GM23248 (cell line): ENCODE results near the gene NSUN4. TPM values are rescaled to one million over a fixed set of nuclear protein-coding genes. Genes with fewer than 3 reads are reported as not detected.

Experiments used
- DNase-seq: peaks from one replicate; pipeline ENCODE4 v3.0.0-alpha.2; 2015
- H2AFZ ChIP-seq: fragments of 200-600 bp; sonication (generic); 2 replicates; pipeline ENCODE4 v1.6.1; 2016; ENCODE audit warnings: antibody characterized with exemption
- H3F3A ChIP-seq: fragments of 200-600 bp; sonication (generic); 2 replicates; pipeline ENCODE4 v1.6.1; 2016; ENCODE audit warnings: mild to moderate bottlenecking, antibody characterized with exemption, mixed run types; ENCODE audit not compliant: insufficient read depth
- H3K27ac ChIP-seq: fragments of 200-600 bp; sonication (generic); 2 replicates; pipeline ENCODE4 v1.5.1; 2016; ENCODE audit warnings: mild to moderate bottlenecking
- H3K27me3 ChIP-seq: fragments of 200-600 bp; sonication (generic); replicated peaks from 2 replicates; pipeline ENCODE4 v1.6.1; 2016; ENCODE audit warnings: mild to moderate bottlenecking; ENCODE audit not compliant: insufficient read depth
- H3K36me3 ChIP-seq: fragments of 200-600 bp; sonication (generic); 2 replicates; pipeline ENCODE4 v1.6.1; 2016; ENCODE audit warnings: low read depth, mild to moderate bottlenecking
- H3K4me1 ChIP-seq: fragments of 200-600 bp; sonication (generic); 2 replicates; pipeline ENCODE4 v1.6.1; 2016; ENCODE audit warnings: mild to moderate bottlenecking; ENCODE audit not compliant: insufficient read depth
- H3K4me2 ChIP-seq: fragments of 200-600 bp; sonication (generic); one replicate; pipeline ENCODE4 v1.6.1; 2016; ENCODE audit warnings: mild to moderate bottlenecking; ENCODE audit not compliant: unreplicated experiment
- H3K4me3 ChIP-seq: fragments of 200-600 bp; sonication (generic); 2 replicates; pipeline ENCODE4 v1.5.1; 2016; ENCODE audit warnings: mild to moderate bottlenecking
- H3K79me2 ChIP-seq: fragments of 200-600 bp; sonication (generic); 2 replicates; pipeline ENCODE4 v1.6.1; 2016; ENCODE audit warnings: mild to moderate bottlenecking; ENCODE audit not compliant: insufficient read depth
- H3K9ac ChIP-seq: fragments of 200-600 bp; sonication (generic); 2 replicates; pipeline ENCODE4 v1.6.1; 2016; ENCODE audit warnings: mild to moderate bottlenecking
- H3K9me2 ChIP-seq: fragments of 200-600 bp; sonication (generic); 2 replicates; pipeline ENCODE4 v1.6.1; 2016; ENCODE audit warnings: mixed run types, mild to moderate bottlenecking, moderate library complexity; ENCODE audit not compliant: insufficient read depth
- H3K9me3 ChIP-seq: fragments of 200-600 bp; sonication (generic); one replicate; pipeline ENCODE4 v1.6.1; 2017; ENCODE audit warnings: low read depth
- H4K20me1 ChIP-seq: fragments of 200-600 bp; sonication (generic); 2 replicates; pipeline ENCODE4 v1.6.0; 2016; ENCODE audit not compliant: insufficient read depth
- EZH2 ChIP-seq: fragments of 200-600 bp; sonication (generic); IDR thresholded peaks from 2 replicates; pipeline ENCODE4 v1.6.1; 2018; ENCODE audit warnings: antibody characterized with exemption, mild to moderate bottlenecking; ENCODE audit not compliant: insufficient read depth, poor library complexity, severe bottlenecking
- EZH2phosphoT487 ChIP-seq: fragments of 200-600 bp; sonication (generic); IDR thresholded peaks from 2 replicates; pipeline ENCODE4 v1.6.1; 2018; ENCODE audit warnings: antibody characterized with exemption, moderate library complexity, mild to moderate bottlenecking, low read depth; ENCODE audit not compliant: insufficient read depth
- WGBS, 2 experiments: methylation state at CpG; one replicate each; pipeline ENCODE4 v1.1.6; 2015 to 2017; ENCODE audit warnings: low lambda C conversion rate in 2 of 2, low coverage in 1 of 2; ENCODE audit errors: missing lambda C conversion rate in 2 of 2; 5-methylcytosine and 5-hydroxymethylcytosine counted together
- in situ Hi-C: fragments of 300-500 bp; cut with MboI; formaldehyde crosslinking; loops from 2 replicates; pipeline ENCODE4 v1.15.0; 2020
- polyA plus RNA-seq: library from polyadenylated mRNA; unstranded; fragments of >200 nt; fragmentation: Nextera tagmentation; extraction: Ambion mirVana; gene quantifications from 2 replicates; pipeline ENCODE4 v1.2.1, GENCODE V29; 2016
- total RNA-seq: library from RNA; depleted of rRNA; stranded (reverse); fragments of >200 nt; shearing (Covaris generic); gene quantifications from 2 replicates; pipeline ENCODE4 v1.2.3, GENCODE V29; 2014

Gene NSUN4
- total and polyA plus RNA-seq, 2 experiments from 2014 or later, result 11.7 to 14.9 TPM

DNA sequence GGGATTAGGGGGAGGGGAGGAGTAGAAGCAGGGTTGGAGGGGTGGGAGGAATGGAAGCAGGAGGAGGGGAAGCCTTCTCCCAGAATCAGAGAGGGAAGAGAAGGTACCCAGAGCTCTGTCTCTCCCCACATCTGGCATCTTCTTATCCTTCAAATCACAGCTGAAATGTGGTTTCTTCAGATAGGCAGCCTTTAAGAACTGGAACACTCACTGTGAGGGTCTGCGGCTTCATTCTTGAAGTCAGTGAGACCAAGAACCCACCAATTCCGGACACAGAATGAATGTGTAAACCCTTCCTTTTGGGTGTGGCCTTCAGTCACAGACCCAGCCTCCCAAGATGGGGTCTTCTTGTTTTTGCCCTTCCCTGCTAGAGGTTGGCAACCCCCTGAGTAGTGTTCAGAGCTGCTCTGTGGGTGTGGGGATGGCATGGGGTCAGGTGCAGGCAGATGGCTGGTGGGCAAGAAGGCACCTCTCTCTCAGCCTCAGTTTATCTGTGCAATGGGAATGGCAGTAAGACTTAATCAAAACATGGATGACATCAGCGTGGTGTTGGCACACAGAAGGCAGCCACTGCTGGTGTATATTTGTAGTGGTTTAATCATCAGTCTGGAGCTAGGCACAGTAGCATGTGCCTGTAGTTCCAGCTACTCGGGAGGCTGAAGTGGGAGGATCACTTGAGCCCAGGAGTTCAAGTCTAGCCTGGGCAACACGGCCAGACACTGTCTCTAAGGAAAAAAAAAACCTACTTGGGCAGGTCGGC is 60.7 kb downstream of the NSUN4 start:
- H3K36me3 ChIP-seq, result no peaks in the 10 kb centered on the region
- H3K4me1 ChIP-seq, result no peaks in the 10 kb centered on the region
- no peak overlapping the region for H3K4me3 ChIP-seq
- no peaks in the 10 kb centered on the region for H4K20me1 ChIP-seq
- in situ Hi-C loops, result no loop called here
- no peak overlapping the region for H2AFZ ChIP-seq
- no peak overlapping the region for H3K27ac ChIP-seq
- 45 to 58% methylated on average over 5 to 6 of the region's 6 CpGs for WGBS, 2 experiments
- no peaks in the 10 kb centered on the region for H3F3A ChIP-seq
- no peaks in the 10 kb centered on the region for H3K9me3 ChIP-seq
- H3K79me2 ChIP-seq, result no peaks in the 10 kb centered on the region
- no peaks in the 10 kb centered on the region for H3K9me2 ChIP-seq
- no peak overlapping the region for H3K9ac ChIP-seq
- no peak for TF ChIP-seq EZH2phosphoT487
- no peak for TF ChIP-seq EZH2
- DNase-seq, result peak; percentile 59
- no peak overlapping the region for H3K4me2 ChIP-seq
- no peaks in the 10 kb centered on the region for H3K27me3 ChIP-seq

DNA sequence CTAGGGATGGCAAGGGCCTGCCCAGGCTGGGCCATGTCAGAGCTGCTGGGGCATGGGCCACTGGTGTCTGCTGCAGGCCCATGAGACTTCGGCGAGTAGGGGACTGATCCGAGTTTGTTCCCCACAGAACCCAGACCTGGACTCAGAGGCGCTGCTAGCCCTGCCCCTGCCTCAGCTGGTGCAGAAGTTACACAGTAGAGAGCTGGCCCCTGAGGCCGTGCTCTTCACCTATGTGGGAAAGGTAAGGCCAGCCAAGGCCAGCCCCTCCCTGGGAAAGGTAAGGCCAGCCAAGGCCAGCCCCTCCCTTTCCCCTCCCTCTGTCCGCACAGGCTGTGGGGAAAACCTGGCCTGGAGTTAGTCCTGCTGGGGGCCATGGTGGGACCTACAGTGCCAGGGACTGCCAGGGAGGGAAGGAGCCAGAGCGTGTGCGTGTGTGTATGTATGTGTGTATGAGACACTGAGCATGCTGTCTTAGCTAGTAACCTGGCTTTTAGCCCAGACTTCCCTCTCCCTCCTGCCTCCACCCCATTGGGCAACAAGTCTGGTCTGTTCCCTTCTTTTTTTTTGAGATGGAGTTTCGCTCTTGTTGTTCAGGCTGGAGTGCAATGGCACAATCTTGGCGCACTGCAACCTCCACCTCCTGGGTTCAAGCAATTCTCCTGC is 61.5 kb downstream of the NSUN4 start:
- peak; percentile 97 for DNase-seq
- Histone ChIP-seq H3K4me3 (no peak overlapping the region), H3K27ac (no peak overlapping the region), H3K9me2 (no peaks in the 10 kb centered on the region), H3K36me3 (no peaks in the 10 kb centered on the region), H3F3A (no peaks in the 10 kb centered on the region), H3K4me1 (no peaks in the 10 kb centered on the region), H3K9ac (no peak overlapping the region), H3K79me2 (no peaks in the 10 kb centered on the region), H3K27me3 (no peaks in the 10 kb centered on the region), H2AFZ (no peak overlapping the region), H3K9me3 (no peaks in the 10 kb centered on the region), H4K20me1 (no peaks in the 10 kb centered on the region), H3K4me2 (no peak overlapping the region)
- in situ Hi-C loops, result no loop called here
- 23 to 27% methylated on average over 9 to 10 of the region's 10 CpGs for WGBS, 2 experiments
- no peak for TF ChIP-seq EZH2phosphoT487
- TF ChIP-seq EZH2, result no peak

- Histone ChIP-seq H2AFZ (no peak overlapping the region), H3K9me3 (no peaks in the 10 kb centered on the region), H3K79me2 (no peaks in the 10 kb centered on the region), H3K9ac (no peak overlapping the region), H3K9me2 (no peaks in the 10 kb centered on the region), H3K4me2 (no peak overlapping the region), H3K27ac (no peak overlapping the region), H3K4me3 (no peak overlapping the region), H3K4me1 (no peaks in the 10 kb centered on the region), H3F3A (no peaks in the 10 kb centered on the region), H3K27me3 (no peaks in the 10 kb centered on the region), H3K36me3 (no peaks in the 10 kb centered on the region), H4K20me1 (no peaks in the 10 kb centered on the region)
- WGBS, 2 experiments, result 85 to 87% methylated on average over 5 of the region's 5 CpGs
- no peak for DNase-seq
- no peak for TF ChIP-seq EZH2
- TF ChIP-seq EZH2phosphoT487, result no peak
- in situ Hi-C loops, result no loop called here
Observed at GRCh38 chr1:46403916-46404315, 63.3 kb downstream of the NSUN4 start.

GRCh38 chr1:46404482-46405196 is 64.0 kb downstream of the NSUN4 start:
- no peaks in the 10 kb centered on the region for H3K27me3 ChIP-seq
- H3F3A ChIP-seq, result no peaks in the 10 kb centered on the region
- 90 to 92% methylated on average over 7 of the region's 7 CpGs for WGBS, 2 experiments
- no peaks in the 10 kb centered on the region for H3K4me1 ChIP-seq
- no peak overlapping the region for H3K27ac ChIP-seq
- DNase-seq, result no peak
- no peaks in the 10 kb centered on the region for H3K9me2 ChIP-seq
- H3K79me2 ChIP-seq, result no peaks in the 10 kb centered on the region
- H3K9me3 ChIP-seq, result no peaks in the 10 kb centered on the region
- no peaks in the 10 kb centered on the region for H4K20me1 ChIP-seq
- H3K4me2 ChIP-seq, result no peak overlapping the region
- no peak overlapping the region for H3K9ac ChIP-seq
- H3K36me3 ChIP-seq, result no peaks in the 10 kb centered on the region
- in situ Hi-C loops, result no loop called here
- TF ChIP-seq EZH2, result no peak
- TF ChIP-seq EZH2phosphoT487, result no peak
- H2AFZ ChIP-seq, result no peak overlapping the region
- H3K4me3 ChIP-seq, result no peak overlapping the region
